ENCODE measurements around the gene MRPL20. TPM values are rescaled to one million over a fixed set of nuclear protein-coding genes. Genes with fewer than 3 reads are reported as not detected.

The MRPL20 gene
- total and polyA plus RNA-seq, 9 of the 15 experiments (the other 6 are each of a cell fraction or from before 2014, with no cell fraction given): 180 to 671 (median 229) TPM

DNA sequence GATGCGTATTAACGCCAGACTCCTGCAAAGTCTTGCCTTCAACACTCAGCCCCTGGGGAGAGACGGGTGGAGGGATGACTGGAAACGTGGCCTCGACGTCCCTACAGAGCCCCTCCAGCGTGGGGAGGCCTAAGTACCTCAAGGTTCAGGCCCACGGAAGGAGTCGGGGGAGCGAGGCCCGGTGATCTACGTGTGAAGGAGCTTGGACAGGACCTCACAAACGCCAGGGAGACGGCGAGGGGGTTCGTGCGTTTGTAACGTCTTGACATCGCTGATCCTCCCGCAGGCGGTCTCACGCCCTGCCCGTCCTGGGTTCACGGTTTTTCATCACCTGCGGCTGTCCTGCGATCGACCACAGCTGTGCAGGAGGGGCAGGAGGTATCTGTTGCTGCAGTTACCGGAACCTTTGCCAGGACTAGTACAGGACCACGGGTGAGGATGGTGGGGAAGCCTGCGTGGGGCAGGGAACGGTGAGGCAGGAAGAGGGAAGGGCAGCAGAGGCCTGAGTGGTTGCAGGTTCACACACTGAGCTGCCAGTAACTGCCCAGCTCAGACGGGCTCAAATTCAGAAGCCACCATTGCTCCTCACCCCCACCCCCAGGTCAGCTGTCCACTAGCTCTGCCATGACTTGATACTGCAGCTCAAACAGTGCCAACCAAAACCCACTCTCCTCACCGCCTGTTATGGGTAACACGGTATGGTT is 7.1 kb downstream of the MRPL20 start (continued):
- TF ChIP-seq NKRF (IDR thresholded peaks at IDR 0.05; ENCODE audit: borderline replicate concordance) (no peak), HEY1 (CRISPR knock-in tag; IDR thresholded peaks at IDR 0.05; ENCODE audit: borderline replicate concordance) (no peak), IRF2 (CRISPR knock-in tag; IDR thresholded peaks at IDR 0.05) (0 out of 2 replicates have a peak, but pooled peaks have one; percentile 69), ARID1B (IDR thresholded peaks at IDR 0.05) (0 out of 2 replicates have a peak, but pooled peaks have one; percentile 21), CHD2 (IDR thresholded peaks at IDR 0.05; ENCODE audit: low read depth, low read length) (peak; percentile 2; the same call in 1 of the 2 replicates), SIX5 (IDR thresholded peaks at IDR 0.05; ENCODE audit: borderline replicate concordance in 1 of 2, insufficient read depth in 1 of 2, low read depth in 1 of 2, low read length in 2 of 2) (no peak), RB1 (IDR thresholded peaks at IDR 0.05; ENCODE audit: low read depth) (0 out of 2 replicates have a peak, but pooled peaks have one; percentile 25), RBM14 (IDR thresholded peaks at IDR 0.05; ENCODE audit: borderline replicate concordance, insufficient read depth, low read depth, low read length) (0 out of 2 replicates have a peak, but pooled peaks have one; percentile 2), CEBPB (tag; IDR thresholded peaks at IDR 0.05) (no peak), ETS1 (conservative IDR thresholded peaks at IDR 0.05; ENCODE audit: control insufficient read depth, low read depth, low read length) (0 out of 2 replicates have a peak, but pooled peaks have one; percentile 28), PTBP1 (IDR thresholded peaks at IDR 0.05; ENCODE audit: low read depth, low read length) (0 out of 2 replicates have a peak, but pooled peaks have one; percentile 27), JUN (IDR thresholded peaks at IDR 0.05; ENCODE audit: borderline replicate concordance, low read depth, low read length) (no peak), JUN (CRISPR knock-in tag; IDR thresholded peaks at IDR 0.05; ENCODE audit: borderline replicate concordance) (0 out of 2 replicates have a peak, but pooled peaks have one; percentile 32), POLR2B (IDR thresholded peaks at IDR 0.05; ENCODE audit: low read depth, partially characterized antibody) (peak; percentile 54), CHD1 (IDR thresholded peaks at IDR 0.05; ENCODE audit: low read length) (peak; percentile 74), FOXM1 (IDR thresholded peaks at IDR 0.05; ENCODE audit: low read depth) (no peak), FOXM1 (CRISPR knock-in tag; IDR thresholded peaks at IDR 0.05; ENCODE audit: low read depth) (peak; percentile 87; the same call in 1 of the 2 replicates)
- TF ChIP-seq, protein P1, sequence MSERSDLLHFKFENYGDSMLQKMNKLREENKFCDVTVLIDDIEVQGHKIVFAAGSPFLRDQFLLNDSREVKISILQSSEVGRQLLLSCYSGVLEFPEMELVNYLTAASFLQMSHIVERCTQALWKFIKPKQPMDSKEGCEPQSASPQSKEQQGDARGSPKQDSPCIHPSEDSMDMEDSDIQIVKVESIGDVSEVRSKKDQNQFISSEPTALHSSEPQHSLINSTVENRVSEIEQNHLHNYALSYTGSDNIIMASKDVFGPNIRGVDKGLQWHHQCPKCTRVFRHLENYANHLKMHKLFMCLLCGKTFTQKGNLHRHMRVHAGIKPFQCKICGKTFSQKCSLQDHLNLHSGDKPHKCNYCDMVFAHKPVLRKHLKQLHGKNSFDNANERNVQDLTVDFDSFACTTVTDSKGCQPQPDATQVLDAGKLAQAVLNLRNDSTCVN (CRISPR knock-in tag; IDR thresholded peaks at IDR 0.05): 0 out of 2 replicates have a peak, but pooled peaks have one; percentile 45
- TF ChIP-seq, protein P2, sequence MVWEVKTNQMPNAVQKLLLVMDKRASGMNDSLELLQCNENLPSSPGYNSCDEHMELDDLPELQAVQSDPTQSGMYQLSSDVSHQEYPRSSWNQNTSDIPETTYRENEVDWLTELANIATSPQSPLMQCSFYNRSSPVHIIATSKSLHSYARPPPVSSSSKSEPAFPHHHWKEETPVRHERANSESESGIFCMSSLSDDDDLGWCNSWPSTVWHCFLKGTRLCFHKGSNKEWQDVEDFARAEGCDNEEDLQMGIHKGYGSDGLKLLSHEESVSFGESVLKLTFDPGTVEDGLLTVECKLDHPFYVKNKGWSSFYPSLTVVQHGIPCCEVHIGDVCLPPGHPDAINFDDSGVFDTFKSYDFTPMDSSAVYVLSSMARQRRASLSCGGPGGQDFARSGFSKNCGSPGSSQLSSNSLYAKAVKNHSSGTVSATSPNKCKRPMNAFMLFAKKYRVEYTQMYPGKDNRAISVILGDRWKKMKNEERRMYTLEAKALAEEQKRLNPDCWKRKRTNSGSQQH (CRISPR knock-in tag; IDR thresholded peaks at IDR 0.05): peak; percentile 23
